B cell (primary cell): Measurements from ENCODE around the gene SLC35F5.

ENCODE experiments used
- CTCF ChIP-seq: fragments of 200-600 bp; IDR thresholded peaks from one replicate; pipeline ENCODE4 v1.8.0; 2022; ENCODE audit warnings: antibody characterized with exemption, mild to moderate bottlenecking
- EZH2 ChIP-seq: IDR thresholded peaks from 2 replicates; pipeline ENCODE4 v1.6.1; 2012; ENCODE audit warnings: borderline replicate concordance, low read depth, mild to moderate bottlenecking, moderate library complexity, low read length; ENCODE audit not compliant: insufficient read depth, poor library complexity, severe bottlenecking

GRCh38 chr2:113712941-113713340 is 43.5 kb downstream of the SLC35F5 start:
- TF ChIP-seq CTCF, result no peak
- TF ChIP-seq EZH2, result no peak
